Gastroesophageal sphincter (tissue), 4 donors: Measurements from ENCODE around the gene ANGPT4. TPM values are rescaled to one million over a fixed set of nuclear protein-coding genes. Genes with fewer than 3 reads are reported as not detected.
"Not testable (repeated sequence)": the region's sequence is repeated elsewhere in the genome, so short reads cannot be mapped to it uniquely, and the experiment has no call there.

Source experiments
- ATAC-seq: fragments of 150-250 bp; one replicate; pipeline ENCODE4 v1.9.1; 2016; ENCODE audit warnings: mild to moderate bottlenecking, moderate library complexity
- H3K27ac ChIP-seq, 4 donors: fragments of 200-600 bp; sonication (generic) in 3 of 4; 1 replicate in 3 of 4; 2 replicates in 1 of 4; pipeline ENCODE4 v1.5.1; 2016 to 2019
- H3K27me3 ChIP-seq: fragments of 200-600 bp; sonication (generic); one replicate; pipeline ENCODE4 v1.5.1; 2019
- H3K36me3 ChIP-seq, 2 donors: fragments of 200-600 bp; sonication (generic); one replicate each; pipeline ENCODE4 v1.5.1; 2019; ENCODE audit warnings: control low read depth in 1 of 2
- H3K4me1 ChIP-seq, 3 donors: fragments of 200-600 bp; sonication (generic); 1 replicate in 2 of 3; 2 replicates in 1 of 3; pipeline ENCODE4 v1.5.1; 2016 to 2019; ENCODE audit warnings: control low read depth in 2 of 3
- H3K4me3 ChIP-seq, 2 donors: fragments of 200-600 bp; sonication (generic); one replicate each; pipeline ENCODE4 v1.5.1; 2019; ENCODE audit warnings: mild to moderate bottlenecking in 1 of 2, moderate library complexity in 1 of 2
- H3K9me3 ChIP-seq, 3 donors: fragments of 200-600 bp; sonication (generic); one replicate each; pipeline ENCODE4 v1.5.1; 2017 to 2019; ENCODE audit warnings: control low read depth in 2 of 3
- CTCF ChIP-seq, 4 experiments: fragments of 200-600 bp in 2 of 4; fragments of 450-650 bp in 2 of 4; sonication (generic) in 1 of 4; IDR thresholded peaks; one replicate each; pipeline ENCODE4 v1.5.1; 2017 to 2019; ENCODE audit warnings: antibody characterized with exemption in 4 of 4, mild to moderate bottlenecking in 2 of 4, moderate library complexity in 2 of 4
- EP300 ChIP-seq: sonication (generic); formaldehyde crosslinking; IDR thresholded peaks from one replicate; pipeline ENCODE4 v1.6.1; 2017; ENCODE audit warnings: antibody characterized with exemption, mild to moderate bottlenecking
- POLR2A ChIP-seq, 2 donors: fragments of 450-650 bp; IDR thresholded peaks; one replicate each; pipeline ENCODE4 v1.6.1; 2017; ENCODE audit warnings: antibody characterized with exemption in 2 of 2, mild to moderate bottlenecking in 2 of 2, moderate library complexity in 1 of 2
- POLR2AphosphoS5 ChIP-seq: sonication (generic); formaldehyde crosslinking; IDR thresholded peaks from one replicate; pipeline ENCODE4 v1.6.1; 2017; ENCODE audit warnings: antibody characterized with exemption
- WGBS, 2 donors: methylation state at CpG; one replicate each; pipeline ENCODE4 v1.1.5; 2018; ENCODE audit warnings: low coverage in 1 of 2; 5-methylcytosine and 5-hydroxymethylcytosine counted together
- total RNA-seq, 4 donors: library from RNA; depleted of rRNA; stranded (reverse); fragments of >200 nt; gene quantifications; one replicate each; pipeline ENCODE4 v1.1.0, GENCODE V29; 2016

The ANGPT4 gene
- total RNA-seq, 4 donors from 2014 or later = 0.13 to 0.58 (median 0.15) TPM; not detected in 1

- Histone ChIP-seq H3K27ac (no peak overlapping the region), H3K4me1 (no peaks in the 10 kb centered on the region), H3K36me3 (no peaks in the 10 kb centered on the region), H3K9me3 (no peaks in the 10 kb centered on the region), H3K4me3 (no peak overlapping the region), H3K27me3 (no peaks in the 10 kb centered on the region)
- no peak for TF ChIP-seq POLR2A (IDR thresholded peaks at IDR 0.05)
- no peak for TF ChIP-seq POLR2AphosphoS5
- TF ChIP-seq CTCF (IDR thresholded peaks at IDR 0.05) = no peak
- TF ChIP-seq EP300 = no peak
- WGBS, 2 donors = 51 to 71% methylated on average over 2 of the region's 2 CpGs
- ATAC-seq = no peak
These were observed 12.0 kb downstream of the ANGPT4 start for GRCh38 chr20:904039-904545.

- peaks cover 15% of the 10 kb centered on the region for H3K27me3 ChIP-seq
- WGBS, 2 donors = 86 to 100% methylated on average over 3 to 6 of the region's 6 CpGs
- ATAC-seq, H3K4me1 ChIP-seq, H3K9me3 ChIP-seq, H3K36me3 ChIP-seq, H3K27ac ChIP-seq, H3K4me3 ChIP-seq: not testable (repeated sequence)
These were observed 18.7 kb downstream of the ANGPT4 start for GRCh38 chr20:897436-897835.

GRCh38 chr20:896501-897025, 19.6 kb downstream of the ANGPT4 start:
- peaks cover 0 to 2% (median 0%) of the 10 kb centered on the region in 3 donors for H3K4me1 ChIP-seq
- peaks cover 15% of the 10 kb centered on the region for H3K27me3 ChIP-seq
- WGBS, 2 donors = 72 to 86% methylated on average over 3 to 6 of the region's 6 CpGs
- no peaks in the 10 kb centered on the region for H3K36me3 ChIP-seq
- no peaks in the 10 kb centered on the region for H3K9me3 ChIP-seq
- H3K27ac ChIP-seq = no peak overlapping the region
- no peak overlapping the region for H3K4me3 ChIP-seq
- no peak for ATAC-seq
- no peak for TF ChIP-seq CTCF (IDR thresholded peaks at IDR 0.05)
- TF ChIP-seq POLR2A (IDR thresholded peaks at IDR 0.05) = no peak
- TF ChIP-seq EP300 = no peak
- TF ChIP-seq POLR2AphosphoS5 = no peak

GRCh38 chr20:892371-892770, 23.8 kb downstream of the ANGPT4 start:
- not testable (repeated sequence) for ATAC-seq, H3K9me3 ChIP-seq, H3K27ac ChIP-seq, H3K36me3 ChIP-seq, H3K4me3 ChIP-seq
- 59 to 62% methylated on average over 3 to 5 of the region's 5 CpGs for WGBS, 2 donors
- Histone ChIP-seq H3K27me3 (peaks cover 38% of the 10 kb centered on the region), H3K4me1 (peaks cover 0 to 28% (median 0%) of the 10 kb centered on the region in 3 donors)

- Histone ChIP-seq H3K4me1 (peaks cover 0 to 28% (median 0%) of the 10 kb centered on the region in 3 donors), H3K9me3 (no peaks in the 10 kb centered on the region), H3K27ac (no peak overlapping the region), H3K36me3 (no peaks in the 10 kb centered on the region), H3K4me3 (no peak overlapping the region), H3K27me3 (peaks cover 38% of the 10 kb centered on the region)
- WGBS, 2 donors = 80 to 82% methylated on average over 3 of the region's 4 CpGs
- ATAC-seq = peak; percentile 30
- TF ChIP-seq POLR2A (IDR thresholded peaks at IDR 0.05) (no peak), EP300 (no peak), POLR2AphosphoS5 (no peak), CTCF (IDR thresholded peaks at IDR 0.05) (no peak)
These were observed 24.4 kb downstream of the ANGPT4 start for GRCh38 chr20:891706-892080.

- H3K36me3 ChIP-seq = no peaks in the 10 kb centered on the region
- ATAC-seq = peak; percentile 63
- H3K4me1 ChIP-seq = peaks cover 0 to 28% (median 0%) of the 10 kb centered on the region in 3 donors
- H3K4me3 ChIP-seq = no peak overlapping the region
- peak; percentile 20 for TF ChIP-seq POLR2AphosphoS5
- TF ChIP-seq EP300 = no peak
- TF ChIP-seq CTCF (IDR thresholded peaks at IDR 0.05) = no peak
- TF ChIP-seq POLR2A (IDR thresholded peaks at IDR 0.05) = no peak
- no peak overlapping the region for H3K27ac ChIP-seq
- H3K9me3 ChIP-seq = no peaks in the 10 kb centered on the region
- peaks cover 38% of the 10 kb centered on the region for H3K27me3 ChIP-seq
- WGBS, 2 donors = 40 to 41% methylated on average over 1 to 5 of the region's 6 CpGs
These were observed 25.0 kb downstream of the ANGPT4 start for GRCh38 chr20:891058-891705.
